NCI-H82 (cell line): ENCODE data around the gene TRERF1.
"Not testable (repeated sequence)": the region's sequence is repeated elsewhere in the genome, so short reads cannot be mapped to it uniquely, and the experiment has no call there.

Experiments
- DNase-seq: peaks from one replicate; lab custom pipeline; 2025; lab: John Stamatoyannopoulos, UW

TRERF1 gene

GRCh38 chr6:42449917-42450476 is 1.7 kb downstream of the TRERF1 start:
- peak; percentile 45 for DNase-seq

DNA sequence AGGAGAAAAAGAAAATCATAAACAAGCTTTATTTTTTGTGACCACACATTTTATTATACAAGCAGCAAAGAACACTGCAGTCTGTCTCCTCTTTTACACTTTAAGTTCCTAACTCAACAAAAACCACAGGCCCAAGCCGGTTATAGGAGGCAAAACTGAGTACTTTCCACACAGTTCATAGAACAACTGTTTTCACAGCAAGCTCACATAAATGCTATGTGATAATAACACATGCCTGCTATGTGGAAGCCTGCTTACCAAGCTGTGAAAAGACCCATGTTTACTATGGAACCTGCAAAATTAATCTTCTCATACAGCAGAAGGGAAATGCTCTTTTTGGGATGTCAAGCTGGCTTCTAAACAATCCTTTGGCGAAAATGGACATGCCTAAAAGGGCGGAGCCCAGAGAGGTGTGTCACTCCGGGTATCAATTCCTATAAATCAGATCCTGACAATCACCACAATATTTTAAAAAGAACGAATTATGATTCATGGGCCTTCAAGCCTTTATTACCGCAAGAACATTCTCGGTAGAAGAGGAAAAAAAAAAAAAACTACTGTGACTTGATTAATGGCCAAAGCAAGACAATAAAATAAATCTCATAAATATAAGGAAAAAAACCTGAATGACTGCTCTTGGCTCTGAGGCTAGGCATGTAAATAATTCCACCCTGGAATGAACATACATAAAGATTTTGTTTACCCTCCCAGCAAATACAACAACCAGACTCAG is 2.6 kb downstream of the TRERF1 start:
- no peak for DNase-seq

- no peak for DNase-seq
These were observed 3.3 kb downstream of the TRERF1 start for GRCh38 chr6:42448391-42448790.

- no peak for DNase-seq
These were observed 4.7 kb downstream of the TRERF1 start for GRCh38 chr6:42446996-42447395.

- DNase-seq = no peak
These were observed 5.4 kb downstream of the TRERF1 start for GRCh38 chr6:42446370-42446769.

- DNase-seq = not testable (repeated sequence)
These were observed 5.8 kb downstream of the TRERF1 start for GRCh38 chr6:42445955-42446354.

DNA sequence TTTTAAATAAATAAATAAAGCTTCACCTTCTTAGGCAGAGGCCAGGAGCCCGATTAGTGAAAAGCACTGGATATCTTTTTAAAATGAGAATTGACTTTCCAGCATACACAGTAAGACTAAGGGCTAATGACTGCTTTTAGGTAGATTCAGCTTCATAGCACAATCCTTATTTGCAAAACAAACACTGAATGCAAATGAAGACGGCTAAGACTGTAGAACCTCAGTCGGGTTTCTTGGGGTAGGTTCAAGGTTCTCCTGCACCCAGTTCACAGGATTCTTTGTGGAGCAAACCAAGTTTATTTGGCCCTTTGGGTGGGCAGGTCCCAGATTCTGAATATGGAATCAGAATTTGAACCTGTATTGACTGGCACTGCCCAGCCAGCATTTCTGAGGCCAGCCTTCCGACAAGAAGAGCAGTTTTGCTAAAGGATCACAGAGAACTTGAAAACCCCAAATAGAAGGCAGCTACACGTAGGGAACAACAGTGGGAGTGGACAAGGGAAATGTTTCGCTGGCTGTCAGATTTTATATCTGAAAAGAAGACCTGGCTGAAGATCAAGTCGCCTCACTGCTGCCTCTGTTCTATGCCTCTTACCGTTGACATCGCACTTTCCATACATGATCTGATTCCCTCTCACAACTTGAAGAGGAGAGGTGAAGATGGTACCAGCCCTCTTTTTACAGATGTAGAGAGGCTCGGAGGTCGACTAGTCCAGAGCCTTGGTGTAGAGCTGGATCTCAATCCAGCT is 8.2 kb downstream of the TRERF1 start:
- no peak for DNase-seq

DNA sequence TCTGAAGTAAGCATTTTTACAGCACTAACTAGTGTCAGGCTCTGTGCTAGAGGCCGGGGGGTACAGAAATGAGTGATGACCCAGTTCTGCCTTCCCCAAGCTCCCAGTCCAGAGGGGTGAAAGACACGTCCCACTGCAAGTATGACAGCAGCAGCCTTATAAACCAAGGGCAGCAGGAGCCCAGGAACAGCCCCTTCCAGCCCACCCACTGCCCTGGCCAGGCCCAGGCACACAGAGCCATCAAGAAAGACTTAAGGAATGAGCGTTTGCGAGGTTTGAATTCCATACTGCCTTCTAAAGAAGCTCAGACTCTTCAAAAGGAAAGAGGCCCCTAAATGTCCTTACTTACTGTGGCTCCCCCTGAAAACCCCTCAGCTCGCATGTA is 10.0 kb downstream of the TRERF1 start:
- DNase-seq = no peak

GRCh38 chr6:42440778-42441696 is 10.7 kb downstream of the TRERF1 start:
- DNase-seq = no peak

DNA sequence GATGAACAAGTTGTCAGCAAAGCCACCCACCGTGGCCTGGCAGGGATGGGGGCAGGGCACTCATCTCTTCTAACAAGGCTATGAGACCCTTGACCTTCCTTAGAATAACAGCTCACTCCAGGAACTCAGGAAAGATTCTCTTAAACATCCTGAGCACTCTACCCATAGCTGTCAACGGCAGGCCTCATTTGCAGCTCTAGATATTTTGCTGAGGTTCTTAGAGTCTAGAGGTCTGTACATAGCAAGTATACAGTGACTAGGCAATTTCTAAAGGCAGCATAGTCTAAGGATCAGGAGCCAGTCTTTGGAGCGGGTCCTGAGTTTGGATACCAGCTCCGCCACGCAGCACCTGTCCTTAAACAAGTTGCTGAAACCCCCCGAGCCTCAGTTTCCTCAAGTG is 11.7 kb downstream of the TRERF1 start:
- DNase-seq = no peak

DNA sequence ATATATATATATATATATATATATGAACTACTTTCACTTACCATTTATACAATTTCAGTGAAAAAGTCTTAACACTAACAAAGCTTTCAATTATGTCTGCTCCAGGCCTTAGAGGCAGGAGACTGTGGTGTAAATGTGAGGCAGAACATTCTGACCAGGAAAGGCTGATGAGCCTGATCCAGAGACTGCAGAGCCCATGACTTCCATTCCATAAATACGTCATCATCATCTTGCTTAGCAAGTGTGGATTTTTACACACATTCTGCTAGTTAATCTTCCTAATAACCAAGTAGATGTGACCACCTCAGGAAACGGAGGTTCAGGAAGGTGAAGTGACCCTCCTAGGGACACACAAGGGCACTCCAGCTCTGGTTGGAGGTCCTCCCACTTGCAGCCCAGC is 14.9 kb downstream of the TRERF1 start:
- DNase-seq = no peak

DNA sequence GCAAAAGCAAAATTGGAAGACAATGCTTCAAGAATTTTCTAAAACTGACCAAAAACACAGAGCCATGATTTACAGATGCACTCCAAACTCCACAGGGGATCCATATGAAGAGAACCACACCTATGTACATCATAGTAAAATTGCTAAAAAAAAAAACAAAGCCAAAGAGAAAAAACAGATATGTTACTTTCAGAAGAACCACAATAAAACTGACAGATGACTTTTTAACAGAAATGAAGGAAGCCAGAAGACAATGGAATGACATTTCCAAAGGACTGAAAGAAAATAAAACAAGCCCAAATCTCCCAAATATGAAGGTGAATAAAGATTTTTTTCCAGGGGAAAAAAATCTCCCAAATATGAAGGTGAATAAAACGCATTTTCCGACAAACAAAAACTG is 17.5 kb downstream of the TRERF1 start:
- no peak for DNase-seq

- DNase-seq = no peak
These were observed 18.3 kb downstream of the TRERF1 start for GRCh38 chr6:42433409-42433808.

DNA sequence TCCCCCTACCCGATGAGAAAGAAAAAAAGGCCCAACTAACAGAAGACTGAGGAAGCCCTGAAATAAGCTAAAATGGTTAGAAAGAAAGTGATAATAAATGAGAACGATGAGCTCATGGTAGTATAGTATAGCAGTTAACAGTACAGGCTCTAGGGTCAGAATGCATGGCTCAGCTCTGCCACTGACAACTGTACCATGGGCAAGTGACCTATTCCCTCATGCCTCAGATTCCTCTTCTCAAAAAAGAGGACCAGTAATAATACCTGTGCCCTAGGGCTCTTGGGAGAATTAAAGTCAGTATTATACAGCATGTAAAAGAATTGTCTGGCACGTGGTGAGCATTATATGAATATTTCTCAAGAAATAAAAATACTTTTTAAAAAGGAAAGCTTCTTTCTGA is 19.8 kb downstream of the TRERF1 start:
- DNase-seq = no peak

- peak; percentile 89 for DNase-seq
These were observed 20.4 kb downstream of the TRERF1 start for GRCh38 chr6:42431356-42431755.

DNA sequence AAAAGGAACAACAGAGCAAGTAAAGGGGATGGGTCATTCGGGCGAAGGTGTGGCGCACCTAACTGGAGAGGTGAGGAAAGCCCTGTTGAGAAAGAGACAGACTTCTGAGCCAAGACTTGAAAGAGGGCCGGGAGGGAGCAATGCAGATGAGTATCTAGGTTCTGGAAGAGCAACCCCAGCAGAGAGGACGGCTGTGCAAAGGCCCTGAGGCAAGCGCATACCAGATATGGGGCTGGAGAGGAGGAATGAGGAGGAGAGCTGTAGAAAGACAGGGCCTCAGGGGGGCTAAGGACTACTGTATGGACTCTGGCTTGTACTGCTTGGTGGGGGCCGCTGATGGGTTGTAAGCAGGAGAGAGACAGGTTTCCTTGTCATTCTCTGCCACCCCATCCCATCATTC is 21.9 kb downstream of the TRERF1 start:
- no peak for DNase-seq

DNA sequence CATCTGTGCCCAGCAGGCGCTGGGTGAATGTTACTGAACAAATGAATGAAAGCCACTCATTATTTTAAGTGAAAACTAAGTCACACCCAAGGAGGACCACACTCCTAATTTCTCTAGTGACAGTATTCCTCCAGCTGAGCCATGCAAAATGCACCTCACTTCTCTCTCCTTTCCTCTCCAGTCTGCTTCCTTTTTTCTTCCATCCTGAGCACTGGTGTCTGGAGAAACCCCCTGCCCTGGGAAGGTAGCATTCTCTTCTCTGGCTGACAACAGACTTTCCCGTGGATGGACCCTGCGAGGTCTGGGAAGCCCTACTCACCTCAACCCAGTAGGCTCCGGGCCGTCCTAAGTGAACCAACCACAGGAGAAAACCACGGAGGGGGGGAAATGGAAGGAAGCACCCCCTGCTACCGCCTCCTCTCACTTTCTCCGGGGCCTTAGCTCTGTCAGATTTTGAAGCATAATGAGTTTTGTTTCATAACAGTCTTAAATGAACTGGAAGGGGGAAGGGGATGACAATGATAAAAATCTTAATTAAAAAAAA is 22.6 kb downstream of the TRERF1 start:
- no peak for DNase-seq

DNA sequence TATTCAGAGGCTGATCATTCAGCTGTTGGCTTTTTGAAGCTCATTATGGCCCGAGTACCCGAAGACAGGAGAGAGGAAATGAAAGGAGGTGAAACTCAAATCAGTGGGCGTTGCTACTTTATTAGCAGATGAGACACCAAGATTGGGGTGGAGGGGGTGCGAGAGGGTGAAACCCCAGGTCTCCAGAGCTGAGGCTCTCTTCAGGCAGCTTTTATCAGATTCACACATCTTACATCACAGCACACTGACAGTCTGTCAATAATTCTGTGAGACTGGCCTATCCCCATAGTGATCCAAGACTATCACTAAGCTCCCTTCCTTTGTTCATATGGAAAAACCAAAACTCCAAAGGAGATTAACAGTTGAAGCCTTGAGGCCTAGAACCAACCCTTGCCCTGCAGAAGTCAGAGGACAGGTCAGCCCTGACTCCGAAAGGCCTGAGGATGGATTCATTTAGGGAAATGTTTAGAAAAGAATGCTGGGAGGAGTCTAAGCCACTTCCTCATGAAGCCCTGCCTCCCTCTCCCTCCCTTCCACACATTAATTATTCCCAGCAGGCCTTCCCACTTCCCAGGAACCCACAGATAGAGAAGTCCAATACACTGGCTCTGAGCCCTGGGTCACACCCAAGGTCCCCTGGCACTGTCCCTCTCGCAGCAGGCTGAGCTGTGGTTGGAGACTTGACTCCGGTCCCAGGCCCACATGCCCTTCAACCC is 23.2 kb downstream of the TRERF1 start:
- no peak for DNase-seq

- no peak for DNase-seq
These were observed 23.9 kb downstream of the TRERF1 start for GRCh38 chr6:42427871-42428270.

DNA sequence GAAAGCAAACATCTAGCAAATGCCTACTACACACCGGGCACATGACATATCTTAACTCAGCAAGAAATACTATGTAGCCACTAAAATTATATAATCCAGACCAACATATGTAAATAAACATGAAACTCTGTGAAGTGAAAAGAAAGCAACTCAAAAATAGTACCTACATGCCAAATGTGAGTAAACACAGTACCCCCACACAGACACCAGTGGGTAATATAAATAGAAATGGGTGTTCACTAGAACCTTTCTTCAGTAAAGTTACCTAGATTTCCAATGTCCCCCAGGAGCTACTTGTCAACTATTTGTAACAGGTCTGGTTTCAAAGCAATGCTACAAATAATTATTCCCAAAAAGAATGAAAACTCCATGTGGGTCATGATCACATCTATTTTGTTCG is 25.5 kb downstream of the TRERF1 start:
- no peak for DNase-seq

DNA sequence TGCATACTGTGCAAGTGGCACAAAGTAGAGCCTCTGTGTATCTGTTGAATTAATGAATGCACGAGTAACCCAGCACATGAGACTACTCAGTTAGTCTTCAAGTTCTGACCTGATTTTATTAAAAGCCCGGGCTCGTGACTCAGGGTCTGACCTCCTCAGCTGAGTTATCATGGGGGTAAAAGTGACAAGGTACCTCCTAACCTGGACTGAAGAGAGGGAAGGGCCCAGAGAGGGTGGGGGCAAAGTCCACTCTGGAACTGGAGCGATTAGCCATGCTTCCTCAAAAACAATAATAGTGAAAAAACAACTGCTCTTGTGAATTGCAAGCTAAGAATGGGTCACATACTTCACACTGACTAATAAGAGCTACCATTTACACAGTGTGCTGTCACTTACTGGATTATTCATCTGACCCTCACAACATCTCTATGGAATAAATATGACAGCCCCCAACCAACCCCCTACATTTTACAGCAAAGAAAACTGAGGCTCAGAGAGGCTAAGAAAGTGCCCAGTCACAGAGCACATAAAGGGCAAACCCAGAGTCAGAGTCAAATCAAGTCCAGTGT is 26.7 kb downstream of the TRERF1 start:
- no peak for DNase-seq
